ENCODE data around the gene SLC29A2. TPM values are rescaled to one million over a fixed set of nuclear protein-coding genes. Genes with fewer than 3 reads are reported as not detected.

Gene SLC29A2
- total and polyA plus RNA-seq, 2 donors (not counting 1 experiment from before 2014, with no cell fraction given): 16.2 to 18.5 TPM

DNA sequence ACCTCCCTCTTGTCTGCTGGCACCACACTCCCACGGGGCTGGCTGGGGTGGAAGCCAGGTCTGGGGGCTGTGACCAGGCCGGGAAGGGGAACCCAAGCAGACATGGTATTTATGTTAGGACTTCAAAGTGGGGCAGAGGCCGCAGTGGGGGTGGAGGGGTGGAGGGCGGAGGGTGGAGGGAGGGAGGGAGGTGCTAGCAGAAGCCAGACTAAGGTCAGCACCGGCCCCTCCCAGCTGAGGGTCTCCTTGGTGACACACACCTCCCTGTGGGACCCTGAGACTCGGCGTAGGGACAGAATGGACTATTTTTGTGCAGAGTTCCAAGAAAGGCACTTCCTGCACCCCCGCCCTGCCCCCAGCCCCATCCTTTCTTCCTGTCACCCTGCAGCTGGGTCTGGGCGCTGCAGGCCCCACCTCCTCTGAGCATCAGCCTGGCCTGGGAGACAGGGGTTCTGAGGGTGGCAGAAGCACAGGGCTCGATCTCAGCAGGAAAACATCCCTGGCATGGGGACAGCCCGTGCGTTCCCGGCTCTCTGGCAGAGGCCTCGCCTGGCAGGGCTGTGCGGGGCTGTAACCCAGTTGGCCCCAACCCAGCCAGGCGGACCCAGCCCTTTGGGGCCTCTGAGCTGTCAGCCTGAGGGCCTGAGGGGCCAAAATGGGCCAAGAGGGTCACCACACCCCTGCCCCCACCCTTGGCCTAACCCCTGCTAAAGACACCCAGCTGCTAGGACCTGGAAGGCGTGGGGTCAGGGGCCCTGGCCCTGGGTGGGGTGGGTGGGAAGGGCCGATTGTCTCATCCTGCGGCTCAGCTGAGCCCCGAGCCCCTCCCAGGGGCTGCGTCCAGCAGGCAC, 45.1 kb downstream of the SLC29A2 start:
- H3K27me3 Mint-ChIP-seq: no peaks in the 10 kb centered on the region
- ChIA-PET POLR2A (interaction anchor here (0.6 to 1.6 kb wide), 3 partner anchors 14 to 251 kb away, joined by 3 to 7 read pairs (median 5); no protein-coding TSS in a partner anchor), CTCF (interaction anchor here (1.0 to 1.6 kb wide), 3 partner anchors 8 to 17 kb away, joined by 4 to 20 read pairs (median 4); no protein-coding TSS in a partner anchor)
- Histone ChIP-seq H3K4me1 (ENCODE audit: control insufficient read depth in 2 of 2, insufficient read depth in 2 of 2, low read length in 2 of 2) (peaks cover 15 to 25% of the 10 kb centered on the region in 2 donors), H3K27ac (ENCODE audit: low read length in 2 of 2) (no peak overlapping the region), H3K79me2 (ENCODE audit: control insufficient read depth, insufficient read depth, low read length) (no peaks in the 10 kb centered on the region), H3K9ac (ENCODE audit: low read length) (no peak overlapping the region), H4K20me1 (ENCODE audit: control insufficient read depth, insufficient read depth, low read length, poor library complexity, severe bottlenecking) (no peaks in the 10 kb centered on the region), H3K36me3 (replicated peaks in 1 of 2; ENCODE audit: control extremely low read depth in 1 of 2, control insufficient read depth in 1 of 2, extremely low read depth in 1 of 2, insufficient read depth in 2 of 2, low read length in 1 of 2) (no peaks in the 10 kb centered on the region), H3K9me3 (ENCODE audit: control extremely low read depth in 1 of 3, control insufficient read depth in 2 of 3, insufficient read depth in 1 of 3, low read length in 2 of 3) (no peaks in the 10 kb centered on the region), H3K4me2 (replicated peaks; ENCODE audit: low read depth, low read length, poor library complexity, severe bottlenecking) (no peak overlapping the region), H3K4me3 (ENCODE audit: control extremely low read depth in 1 of 5, extremely low read depth in 1 of 5, insufficient read depth in 1 of 5, low read depth in 2 of 5, low read length in 4 of 5) (no peak overlapping the region), H2AFZ (ENCODE audit: insufficient read depth, low read depth, low read length, poor library complexity, severe bottlenecking) (no peak overlapping the region), H3K27me3 (replicated peaks in 1 of 4; ENCODE audit: control extremely low read depth in 1 of 4, control insufficient read depth in 3 of 4, insufficient read depth in 4 of 4, low read length in 3 of 4) (no peaks in the 10 kb centered on the region)
- no peak overlapping the region for H3K4me3 Mint-ChIP-seq
- ATAC-seq (ENCODE audit: low read depth) (no peak), DNase-seq (peak; percentile 15)
- peaks cover 16% of the 10 kb centered on the region for H3K4me1 Mint-ChIP-seq
- WGBS (ENCODE audit: insufficient coverage): 47% methylated on average over 15 of the region's 21 CpGs
- H3K9me3 Mint-ChIP-seq (ENCODE audit: insufficient read depth): no peaks in the 10 kb centered on the region
- intact Hi-C loops (cut with micrococcal nuclease): no loop called here
- no peak overlapping the region for H3K27ac Mint-ChIP-seq
- TF ChIP-seq, protein P1, sequence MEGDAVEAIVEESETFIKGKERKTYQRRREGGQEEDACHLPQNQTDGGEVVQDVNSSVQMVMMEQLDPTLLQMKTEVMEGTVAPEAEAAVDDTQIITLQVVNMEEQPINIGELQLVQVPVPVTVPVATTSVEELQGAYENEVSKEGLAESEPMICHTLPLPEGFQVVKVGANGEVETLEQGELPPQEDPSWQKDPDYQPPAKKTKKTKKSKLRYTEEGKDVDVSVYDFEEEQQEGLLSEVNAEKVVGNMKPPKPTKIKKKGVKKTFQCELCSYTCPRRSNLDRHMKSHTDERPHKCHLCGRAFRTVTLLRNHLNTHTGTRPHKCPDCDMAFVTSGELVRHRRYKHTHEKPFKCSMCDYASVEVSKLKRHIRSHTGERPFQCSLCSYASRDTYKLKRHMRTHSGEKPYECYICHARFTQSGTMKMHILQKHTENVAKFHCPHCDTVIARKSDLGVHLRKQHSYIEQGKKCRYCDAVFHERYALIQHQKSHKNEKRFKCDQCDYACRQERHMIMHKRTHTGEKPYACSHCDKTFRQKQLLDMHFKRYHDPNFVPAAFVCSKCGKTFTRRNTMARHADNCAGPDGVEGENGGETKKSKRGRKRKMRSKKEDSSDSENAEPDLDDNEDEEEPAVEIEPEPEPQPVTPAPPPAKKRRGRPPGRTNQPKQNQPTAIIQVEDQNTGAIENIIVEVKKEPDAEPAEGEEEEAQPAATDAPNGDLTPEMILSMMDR (IDR thresholded peaks at IDR 0.05): no peak
- TF ChIP-seq EZH2 (IDR thresholded peaks at IDR 0.05; ENCODE audit: borderline replicate concordance, insufficient read depth, low read depth, low read length, poor library complexity, severe bottlenecking): no peak

DNA sequence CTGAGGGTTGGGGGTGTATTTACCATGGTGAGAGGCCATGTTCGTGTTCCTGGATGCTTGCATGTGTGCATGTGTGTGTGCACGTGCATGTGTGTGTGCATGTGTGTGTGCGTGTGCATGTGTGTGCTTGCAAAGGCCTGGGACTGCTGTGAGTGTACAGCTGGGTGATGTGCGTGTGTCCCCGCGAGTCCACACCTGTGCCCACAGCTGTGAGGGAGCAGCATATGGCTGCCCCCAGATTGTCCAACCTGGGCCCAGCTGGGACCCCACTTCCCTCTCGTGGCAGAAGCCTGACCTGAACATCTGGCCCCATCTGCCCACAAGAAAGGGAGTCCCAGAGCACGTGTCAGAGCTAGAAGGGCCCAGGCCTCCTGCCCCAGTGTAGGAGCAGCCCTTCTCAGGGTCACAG, 46.3 kb downstream of the SLC29A2 start:
- 38% methylated on average over 8 of the region's 8 CpGs for WGBS (ENCODE audit: insufficient coverage)
- TF ChIP-seq, protein P1 (IDR thresholded peaks at IDR 0.05): no peak
- TF ChIP-seq EZH2 (IDR thresholded peaks at IDR 0.05; ENCODE audit: borderline replicate concordance, insufficient read depth, low read depth, low read length, poor library complexity, severe bottlenecking): no peak
- DNase-seq (peak; percentile 12), ATAC-seq (ENCODE audit: low read depth) (no peak)
- Histone ChIP-seq H3K9ac (ENCODE audit: low read length) (no peak overlapping the region), H3K27ac (ENCODE audit: low read length in 2 of 2) (no peak overlapping the region), H3K27me3 (replicated peaks in 1 of 4; ENCODE audit: control extremely low read depth in 1 of 4, control insufficient read depth in 3 of 4, insufficient read depth in 4 of 4, low read length in 3 of 4) (no peaks in the 10 kb centered on the region), H2AFZ (ENCODE audit: insufficient read depth, low read depth, low read length, poor library complexity, severe bottlenecking) (no peak overlapping the region), H4K20me1 (ENCODE audit: control insufficient read depth, insufficient read depth, low read length, poor library complexity, severe bottlenecking) (no peaks in the 10 kb centered on the region), H3K36me3 (replicated peaks in 1 of 2; ENCODE audit: control extremely low read depth in 1 of 2, control insufficient read depth in 1 of 2, extremely low read depth in 1 of 2, insufficient read depth in 2 of 2, low read length in 1 of 2) (no peaks in the 10 kb centered on the region), H3K9me3 (ENCODE audit: control extremely low read depth in 1 of 3, control insufficient read depth in 2 of 3, insufficient read depth in 1 of 3, low read length in 2 of 3) (no peaks in the 10 kb centered on the region), H3K4me1 (ENCODE audit: control insufficient read depth in 2 of 2, insufficient read depth in 2 of 2, low read length in 2 of 2) (peaks cover 15 to 25% of the 10 kb centered on the region in 2 donors), H3K79me2 (ENCODE audit: control insufficient read depth, insufficient read depth, low read length) (no peaks in the 10 kb centered on the region), H3K4me2 (replicated peaks; ENCODE audit: low read depth, low read length, poor library complexity, severe bottlenecking) (no peak overlapping the region), H3K4me3 (ENCODE audit: control extremely low read depth in 1 of 5, extremely low read depth in 1 of 5, insufficient read depth in 1 of 5, low read depth in 2 of 5, low read length in 4 of 5) (no peak overlapping the region)
- Mint-ChIP-seq H3K4me1 (peaks cover 16% of the 10 kb centered on the region), H3K27ac (no peak overlapping the region), H3K27me3 (no peaks in the 10 kb centered on the region), H3K9me3 (ENCODE audit: insufficient read depth) (no peaks in the 10 kb centered on the region), H3K4me3 (no peak overlapping the region)
- intact Hi-C loops (cut with micrococcal nuclease): no loop called here
- ChIA-PET POLR2A (no interaction called here), CTCF (interaction anchor here (2.1 kb wide), 1 partner anchor 13 kb away, joined by 21 read pairs; no protein-coding TSS in a partner anchor)

Measured in B cell (primary cell).